Measurements from ENCODE around the gene CENPF.
"Not testable (repeated sequence)": the region's sequence is repeated elsewhere in the genome, so short reads cannot be mapped to it uniquely, and the experiment has no call there.

Gene CENPF

GRCh38 chr1:214658785-214659184, 55.8 kb downstream of the CENPF start:
- Histone ChIP-seq H3K4me1 (ENCODE audit: control insufficient read depth, insufficient read depth, low read length) (no peaks in the 10 kb centered on the region), H3K27ac (ENCODE audit: low read length) (no peak overlapping the region), H3K4me3 (ENCODE audit: low read length) (no peak overlapping the region), H3K9me3 (ENCODE audit: control insufficient read depth, insufficient read depth, low read length) (no peaks in the 10 kb centered on the region), H3K36me3 (ENCODE audit: control insufficient read depth, insufficient read depth, low read length) (peaks cover 38% of the 10 kb centered on the region; the same call in 1 of the 2 replicates), H3K27me3 (ENCODE audit: control insufficient read depth, insufficient read depth, low read length) (no peaks in the 10 kb centered on the region)
- no peak for DNase-seq (ENCODE audit: low read depth, low spot score)
- no CpG with 5 or more reads among the region's 9 CpGs for WGBS (ENCODE audit: insufficient coverage, insufficient read length)

GRCh38 chr1:214660190-214660589, 57.2 kb downstream of the CENPF start:
- Histone ChIP-seq H3K27ac (ENCODE audit: low read length) (no peak overlapping the region), H3K9me3 (ENCODE audit: control insufficient read depth, insufficient read depth, low read length) (no peaks in the 10 kb centered on the region), H3K36me3 (ENCODE audit: control insufficient read depth, insufficient read depth, low read length) (peaks cover 32% of the 10 kb centered on the region; the same call in 1 of the 2 replicates), H3K4me3 (ENCODE audit: low read length) (no peak overlapping the region), H3K4me1 (ENCODE audit: control insufficient read depth, insufficient read depth, low read length) (no peaks in the 10 kb centered on the region), H3K27me3 (ENCODE audit: control insufficient read depth, insufficient read depth, low read length) (no peaks in the 10 kb centered on the region)
- no CpG with 5 or more reads among the region's 2 CpGs for WGBS (ENCODE audit: insufficient coverage, insufficient read length)
- no peak for DNase-seq (ENCODE audit: low read depth, low spot score)

- no peak overlapping the region for H3K4me3 ChIP-seq (ENCODE audit: low read length)
- H3K4me1 ChIP-seq (ENCODE audit: control insufficient read depth, insufficient read depth, low read length): no peaks in the 10 kb centered on the region
- no CpG with 5 or more reads among the region's 4 CpGs for WGBS (ENCODE audit: insufficient coverage, insufficient read length)
- no peaks in the 10 kb centered on the region for H3K9me3 ChIP-seq (ENCODE audit: control insufficient read depth, insufficient read depth, low read length)
- H3K27ac ChIP-seq (ENCODE audit: low read length): no peak overlapping the region
- DNase-seq (ENCODE audit: low read depth, low spot score): no peak
- no peaks in the 10 kb centered on the region for H3K27me3 ChIP-seq (ENCODE audit: control insufficient read depth, insufficient read depth, low read length)
- peaks cover 29% of the 10 kb centered on the region; the same call in 1 of the 2 replicates for H3K36me3 ChIP-seq (ENCODE audit: control insufficient read depth, insufficient read depth, low read length)
These were observed 57.9 kb downstream of the CENPF start for GRCh38 chr1:214660900-214661299.

GRCh38 chr1:214662223-214662785, 59.3 kb downstream of the CENPF start:
- Histone ChIP-seq H3K27ac (ENCODE audit: low read length) (no peak overlapping the region), H3K4me1 (ENCODE audit: control insufficient read depth, insufficient read depth, low read length) (no peaks in the 10 kb centered on the region), H3K9me3 (ENCODE audit: control insufficient read depth, insufficient read depth, low read length) (no peaks in the 10 kb centered on the region), H3K36me3 (ENCODE audit: control insufficient read depth, insufficient read depth, low read length) (peaks cover 24% of the 10 kb centered on the region; the same call in 1 of the 2 replicates), H3K27me3 (ENCODE audit: control insufficient read depth, insufficient read depth, low read length) (no peaks in the 10 kb centered on the region), H3K4me3 (ENCODE audit: low read length) (no peak overlapping the region)
- 100% methylated on average over 1 of the region's 3 CpGs for WGBS (ENCODE audit: insufficient coverage, insufficient read length)
- DNase-seq (ENCODE audit: low read depth, low spot score): no peak

GRCh38 chr1:214664651-214665433, 61.8 kb downstream of the CENPF start:
- WGBS (ENCODE audit: insufficient coverage, insufficient read length): no CpG with 5 or more reads among the region's 8 CpGs

GRCh38 chr1:214665606-214666110, 62.7 kb downstream of the CENPF start:
- H3K36me3 ChIP-seq (ENCODE audit: control insufficient read depth, insufficient read depth, low read length): peaks cover 14% of the 10 kb centered on the region; the same call in 1 of the 2 replicates

More at GRCh38 chr1:214664651-214665433, 61.8 kb downstream of the CENPF start:
- H3K27ac ChIP-seq (ENCODE audit: low read length): no peak overlapping the region
- no peak for DNase-seq (ENCODE audit: low read depth, low spot score)
- H3K4me3 ChIP-seq (ENCODE audit: low read length): no peak overlapping the region
- H3K4me1 ChIP-seq (ENCODE audit: control insufficient read depth, insufficient read depth, low read length): no peaks in the 10 kb centered on the region
- no peaks in the 10 kb centered on the region for H3K9me3 ChIP-seq (ENCODE audit: control insufficient read depth, insufficient read depth, low read length)
- no peaks in the 10 kb centered on the region for H3K27me3 ChIP-seq (ENCODE audit: control insufficient read depth, insufficient read depth, low read length)
- peaks cover 16% of the 10 kb centered on the region; the same call in 1 of the 2 replicates for H3K36me3 ChIP-seq (ENCODE audit: control insufficient read depth, insufficient read depth, low read length)

GRCh38 chr1:214666674-214667073, 63.7 kb downstream of the CENPF start:
- Histone ChIP-seq H3K27ac (ENCODE audit: low read length) (no peak overlapping the region), H3K4me1 (ENCODE audit: control insufficient read depth, insufficient read depth, low read length) (no peaks in the 10 kb centered on the region), H3K27me3 (ENCODE audit: control insufficient read depth, insufficient read depth, low read length) (no peaks in the 10 kb centered on the region), H3K9me3 (ENCODE audit: control insufficient read depth, insufficient read depth, low read length) (no peaks in the 10 kb centered on the region), H3K36me3 (ENCODE audit: control insufficient read depth, insufficient read depth, low read length) (peaks cover 14% of the 10 kb centered on the region; the same call in 1 of the 2 replicates), H3K4me3 (ENCODE audit: low read length) (no peak overlapping the region)
- no peak for DNase-seq (ENCODE audit: low read depth, low spot score)
- WGBS (ENCODE audit: insufficient coverage, insufficient read length): no CpG with 5 or more reads among the region's 2 CpGs

More at GRCh38 chr1:214665606-214666110, 62.7 kb downstream of the CENPF start:
- no CpG with 5 or more reads among the region's 4 CpGs for WGBS (ENCODE audit: insufficient coverage, insufficient read length)
- Histone ChIP-seq H3K4me3 (ENCODE audit: low read length) (no peak overlapping the region), H3K9me3 (ENCODE audit: control insufficient read depth, insufficient read depth, low read length) (no peaks in the 10 kb centered on the region), H3K4me1 (ENCODE audit: control insufficient read depth, insufficient read depth, low read length) (no peaks in the 10 kb centered on the region), H3K27me3 (ENCODE audit: control insufficient read depth, insufficient read depth, low read length) (no peaks in the 10 kb centered on the region), H3K27ac (ENCODE audit: low read length) (no peak overlapping the region)
- no peak for DNase-seq (ENCODE audit: low read depth, low spot score)

GRCh38 chr1:214670098-214670497, 67.1 kb downstream of the CENPF start:
- Histone ChIP-seq H3K36me3 (ENCODE audit: control insufficient read depth, insufficient read depth, low read length) (peaks cover 7% of the 10 kb centered on the region; the same call in 1 of the 2 replicates), H3K4me1 (ENCODE audit: control insufficient read depth, insufficient read depth, low read length) (no peaks in the 10 kb centered on the region)
- no CpG with 5 or more reads among the region's 2 CpGs for WGBS (ENCODE audit: insufficient coverage, insufficient read length)

GRCh38 chr1:214673029-214673428, 70.0 kb downstream of the CENPF start:
- WGBS (ENCODE audit: insufficient coverage, insufficient read length): no CpG with 5 or more reads among the region's 29 CpGs
- H3K4me1 ChIP-seq (ENCODE audit: control insufficient read depth, insufficient read depth, low read length); H3K27me3 ChIP-seq (ENCODE audit: control insufficient read depth, insufficient read depth, low read length); H3K9me3 ChIP-seq (ENCODE audit: control insufficient read depth, insufficient read depth, low read length); H3K36me3 ChIP-seq (ENCODE audit: control insufficient read depth, insufficient read depth, low read length); H3K4me3 ChIP-seq (ENCODE audit: low read length); H3K27ac ChIP-seq (ENCODE audit: low read length); DNase-seq (ENCODE audit: low read depth, low spot score): not testable (repeated sequence)

More at GRCh38 chr1:214670098-214670497, 67.1 kb downstream of the CENPF start:
- Histone ChIP-seq H3K4me3 (ENCODE audit: low read length) (no peak overlapping the region), H3K27me3 (ENCODE audit: control insufficient read depth, insufficient read depth, low read length) (no peaks in the 10 kb centered on the region), H3K9me3 (ENCODE audit: control insufficient read depth, insufficient read depth, low read length) (no peaks in the 10 kb centered on the region), H3K27ac (ENCODE audit: low read length) (no peak overlapping the region)
- no peak for DNase-seq (ENCODE audit: low read depth, low spot score)

- DNase-seq (ENCODE audit: low read depth, low spot score): no peak
- Histone ChIP-seq H3K27ac (ENCODE audit: low read length) (no peak overlapping the region), H3K4me1 (ENCODE audit: control insufficient read depth, insufficient read depth, low read length) (no peaks in the 10 kb centered on the region), H3K9me3 (ENCODE audit: control insufficient read depth, insufficient read depth, low read length) (no peaks in the 10 kb centered on the region), H3K36me3 (ENCODE audit: control insufficient read depth, insufficient read depth, low read length) (no peaks in the 10 kb centered on the region), H3K4me3 (ENCODE audit: low read length) (no peak overlapping the region), H3K27me3 (ENCODE audit: control insufficient read depth, insufficient read depth, low read length) (no peaks in the 10 kb centered on the region)
- WGBS (ENCODE audit: insufficient coverage, insufficient read length): no CpG with 5 or more reads among the region's 8 CpGs
These were observed 70.6 kb downstream of the CENPF start for GRCh38 chr1:214673576-214673975.
